Epithelial cell of esophagus (primary cell): Measurements from ENCODE around the gene OR5T3.

ENCODE experiments used
- DNase-seq: peaks from one replicate; pipeline ENCODE4 v3.0.0; 2010; ENCODE audit warnings: low read depth
- H3K4me3 ChIP-seq: 2 replicates; pipeline ENCODE4 v1.5.1; 2011; ENCODE audit warnings: mild to moderate bottlenecking, low read length, control low read depth
- TF ChIP-seq, protein P1 (sequence below): IDR thresholded peaks from 2 replicates; pipeline ENCODE4 v1.5.1; 2011; ENCODE audit warnings: low read depth, mild to moderate bottlenecking, low read length, control low read depth, inconsistent platforms; ENCODE audit not compliant: insufficient read depth; ENCODE audit errors: missing control alignments

The OR5T3 gene

DNA sequence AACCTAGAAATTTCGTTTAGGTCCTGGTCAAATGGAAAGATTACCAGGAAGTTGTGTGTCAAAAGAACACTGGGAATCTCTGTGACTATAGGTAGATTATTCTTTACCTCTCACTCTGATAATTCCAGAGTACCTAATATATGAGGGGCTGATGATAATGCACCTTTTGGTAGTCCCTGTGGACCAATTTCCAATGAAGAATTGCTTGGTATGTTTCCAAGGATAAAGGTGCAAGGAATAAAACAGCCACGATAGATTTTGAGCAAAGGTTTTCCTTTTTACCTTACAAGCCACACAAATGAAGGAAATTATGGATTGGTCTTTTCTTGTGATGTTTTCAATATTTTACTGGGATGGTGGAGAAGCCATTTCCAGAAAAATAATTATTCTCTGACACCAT, 40.1 kb downstream of the OR5T3 start, which contains the start of gene OR8H1:
Gene OR8H1, minus strand, starts transcription at position 101 of the 400 bp plus-strand sequence. CDS start 1,192 bp downstream, outside the sequence.
- no peak within 1 kb of the TSS for H3K4me3 ChIP-seq
- no peak for DNase-seq
- TF ChIP-seq, protein P1, sequence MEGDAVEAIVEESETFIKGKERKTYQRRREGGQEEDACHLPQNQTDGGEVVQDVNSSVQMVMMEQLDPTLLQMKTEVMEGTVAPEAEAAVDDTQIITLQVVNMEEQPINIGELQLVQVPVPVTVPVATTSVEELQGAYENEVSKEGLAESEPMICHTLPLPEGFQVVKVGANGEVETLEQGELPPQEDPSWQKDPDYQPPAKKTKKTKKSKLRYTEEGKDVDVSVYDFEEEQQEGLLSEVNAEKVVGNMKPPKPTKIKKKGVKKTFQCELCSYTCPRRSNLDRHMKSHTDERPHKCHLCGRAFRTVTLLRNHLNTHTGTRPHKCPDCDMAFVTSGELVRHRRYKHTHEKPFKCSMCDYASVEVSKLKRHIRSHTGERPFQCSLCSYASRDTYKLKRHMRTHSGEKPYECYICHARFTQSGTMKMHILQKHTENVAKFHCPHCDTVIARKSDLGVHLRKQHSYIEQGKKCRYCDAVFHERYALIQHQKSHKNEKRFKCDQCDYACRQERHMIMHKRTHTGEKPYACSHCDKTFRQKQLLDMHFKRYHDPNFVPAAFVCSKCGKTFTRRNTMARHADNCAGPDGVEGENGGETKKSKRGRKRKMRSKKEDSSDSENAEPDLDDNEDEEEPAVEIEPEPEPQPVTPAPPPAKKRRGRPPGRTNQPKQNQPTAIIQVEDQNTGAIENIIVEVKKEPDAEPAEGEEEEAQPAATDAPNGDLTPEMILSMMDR = no peak

DNA sequence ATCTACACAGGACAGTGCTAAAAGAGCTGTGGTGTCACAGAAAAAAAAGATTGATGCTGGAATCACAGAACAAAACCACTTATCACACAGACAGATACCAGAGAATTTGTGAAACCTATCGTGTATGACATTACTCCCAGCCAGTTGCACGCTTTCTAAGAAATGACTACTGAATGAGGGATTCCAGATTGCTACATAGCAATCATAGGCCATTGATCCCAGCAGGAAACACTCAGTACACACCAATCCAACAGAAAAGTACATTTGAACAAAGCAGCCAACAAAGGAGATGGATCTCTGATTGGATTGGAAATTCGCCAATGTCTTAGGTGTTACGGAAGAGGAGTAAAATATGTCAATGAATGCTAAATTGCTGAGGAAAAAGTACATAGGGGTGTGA, 44.8 kb downstream of the OR5T3 start:
- TF ChIP-seq, protein P1 = no peak
- H3K4me3 ChIP-seq = no peak overlapping the region

More for the DNA sequence above, 44.8 kb downstream of the OR5T3 start:
- no peak for DNase-seq
